GM12891 (cell line): ENCODE data around the gene NOP16.

Experiments
- DNase-seq: peaks from one replicate; pipeline ENCODE4 v3.0.0; 2011; ENCODE audit warnings: low spot score; ENCODE audit not compliant: insufficient read length
- FAIRE-seq: peaks from 2 replicates; lab custom pipeline; 2011; peaks lifted over from hg19 to GRCh38; lab: Jason Lieb, UNC
- PAX5 ChIP-seq: IDR thresholded peaks from 2 replicates; pipeline ENCODE4 v1.6.1; 2011; ENCODE audit warnings: low read length, moderate library complexity, mild to moderate bottlenecking; ENCODE audit not compliant: insufficient read depth, severe bottlenecking
- POLR2A ChIP-seq: IDR thresholded peaks from 2 replicates; pipeline ENCODE4 v1.6.1; 2011; ENCODE audit warnings: low read depth, low read length, control low read depth
- POLR2AphosphoS5 ChIP-seq: IDR thresholded peaks from 2 replicates; pipeline ENCODE4 v1.6.1; 2011; ENCODE audit warnings: low read depth, low read length, control low read depth
- POU2F2 ChIP-seq: IDR thresholded peaks from 2 replicates; pipeline ENCODE4 v1.6.1; 2011; ENCODE audit warnings: low read depth, mild to moderate bottlenecking, control low read depth, low read length, moderate library complexity
- SPI1 ChIP-seq: IDR thresholded peaks from 2 replicates; pipeline ENCODE4 v1.6.1; 2011; ENCODE audit warnings: low read depth, low read length, control low read depth
- TAF1 ChIP-seq: IDR thresholded peaks from 2 replicates; pipeline ENCODE4 v1.6.1; 2011; ENCODE audit warnings: low read depth, low read length, control low read depth

Gene NOP16

GRCh38 chr5:176388003-176388443 lies 375 bp downstream of the NOP16 start:
- FAIRE-seq = no peak
- DNase-seq = no peak
- no peak for TF ChIP-seq POLR2A
- TF ChIP-seq POU2F2 = no peak
- TF ChIP-seq SPI1 = no peak
- TF ChIP-seq PAX5 = no peak
- TF ChIP-seq POLR2AphosphoS5 = no peak
- TF ChIP-seq TAF1 = no peak

GRCh38 chr5:176387384-176387925 lies 943 bp downstream of the NOP16 start:
- TF ChIP-seq PAX5 (no peak), POLR2A (no peak), TAF1 (no peak), SPI1 (no peak), POU2F2 (no peak), POLR2AphosphoS5 (no peak)
- peak; percentile 28 for FAIRE-seq
- DNase-seq = no peak

- DNase-seq (no peak), FAIRE-seq (no peak)
- TF ChIP-seq TAF1 (no peak), POU2F2 (no peak), POLR2AphosphoS5 (no peak), POLR2A (no peak), SPI1 (no peak), PAX5 (no peak)
These were observed 1.9 kb downstream of the NOP16 start for GRCh38 chr5:176386491-176386890.

- no peak for DNase-seq
- FAIRE-seq = no peak
- TF ChIP-seq SPI1 (no peak), POU2F2 (no peak), POLR2AphosphoS5 (no peak), TAF1 (no peak), PAX5 (no peak), POLR2A (no peak)
These were observed 3.4 kb downstream of the NOP16 start for GRCh38 chr5:176384991-176385390.

GRCh38 chr5:176384366-176384930 lies 4.0 kb downstream of the NOP16 start:
- TF ChIP-seq POU2F2 (no peak), SPI1 (no peak), POLR2A (no peak; the same call in 1 of the 2 replicates), POLR2AphosphoS5 (no peak), PAX5 (no peak), TAF1 (no peak)
- no peak for DNase-seq
- no peak for FAIRE-seq

- TF ChIP-seq POU2F2 (no peak), TAF1 (no peak), PAX5 (no peak), POLR2A (no peak)
- FAIRE-seq = no peak
- no peak for DNase-seq
These were observed 4.4 kb downstream of the NOP16 start for GRCh38 chr5:176383961-176384360.

- FAIRE-seq (no peak), DNase-seq (no peak)
- no peak for TF ChIP-seq POLR2A
- TF ChIP-seq POU2F2 = no peak
- peak; percentile 55 for TF ChIP-seq POLR2AphosphoS5
These were observed 5.0 kb downstream of the NOP16 start for GRCh38 chr5:176383248-176383905.

- FAIRE-seq = no peak
- TF ChIP-seq TAF1 = no peak
- no peak for TF ChIP-seq POLR2AphosphoS5
- TF ChIP-seq POU2F2 = no peak
- TF ChIP-seq PAX5 = no peak
- no peak for TF ChIP-seq POLR2A
- TF ChIP-seq SPI1 = no peak
- no peak for DNase-seq
These were observed 5.7 kb downstream of the NOP16 start for GRCh38 chr5:176382721-176383120.

GRCh38 chr5:176381979-176382378 lies 6.4 kb downstream of the NOP16 start:
- FAIRE-seq = no peak
- no peak for TF ChIP-seq TAF1
- TF ChIP-seq PAX5 = no peak
- TF ChIP-seq POLR2AphosphoS5 = no peak; the same call in 1 of the 2 replicates
- no peak for TF ChIP-seq POU2F2
- no peak for TF ChIP-seq POLR2A
- no peak for TF ChIP-seq SPI1
- no peak for DNase-seq

GRCh38 chr5:176381423-176381822 lies 7.0 kb downstream of the NOP16 start:
- TF ChIP-seq PAX5 (no peak), POU2F2 (no peak), POLR2AphosphoS5 (no peak; the same call in 1 of the 2 replicates), TAF1 (no peak), SPI1 (no peak), POLR2A (no peak)
- no peak for DNase-seq
- FAIRE-seq = no peak
